IMR-90 (cell line): Measurements from ENCODE around the gene KRT80. TPM values are rescaled to one million over a fixed set of nuclear protein-coding genes. Genes with fewer than 3 reads are reported as not detected.

Source experiments
- ATAC-seq: fragments of 200-7000 bp; cut with Tn5 transposase; 2 replicates; pipeline ENCODE4 v1.9.1; 2020; ENCODE audit warnings: low read depth, mild to moderate bottlenecking, moderate library complexity
- BruUV-seq: library from RNA; stranded (reverse); fragments of 400-500 nt; replicated peaks from 2 replicates; lab custom pipeline; 2021; lab: Mats Ljungman, UMichigan
- CTCF ChIA-PET: fragments of 300-600 bp; formaldehyde crosslinking; extraction: SDS; loops from one replicate; lab custom pipeline; 2021; ENCODE audit warnings: antibody characterized with exemption; lab: Yijun Ruan, JAX
- POLR2A ChIA-PET: fragments of 300-600 bp; sonication (Branson Sonifier 250); formaldehyde crosslinking; loops from one replicate; lab custom pipeline; 2022; ENCODE audit warnings: antibody characterized with exemption; ENCODE audit not compliant: unreplicated experiment; lab: Charles Lee
- DNase-seq: peaks from one replicate; pipeline ENCODE4 v3.0.0; 2013
- H2AFZ ChIP-seq: replicated peaks from 2 replicates; pipeline ENCODE3; 2013; ENCODE audit warnings: low read length, mild to moderate bottlenecking; ENCODE audit not compliant: poor library complexity
- H2AK5ac ChIP-seq: 2 replicates; pipeline ENCODE4 v1.6.1; 2013; ENCODE audit warnings: low read depth, low read length, inconsistent platforms
- H2AK9ac ChIP-seq: replicated peaks from 2 replicates; pipeline ENCODE3; 2013; ENCODE audit warnings: mild to moderate bottlenecking, low read depth, low read length, moderate library complexity; ENCODE audit not compliant: poor library complexity
- H2BK120ac ChIP-seq: 2 replicates; pipeline ENCODE4 v1.6.1; 2013; ENCODE audit warnings: low read depth, low read length, inconsistent platforms
- H2BK15ac ChIP-seq: 3 replicates; pipeline ENCODE4 v1.6.1; 2013; ENCODE audit warnings: low read depth, low read length, inconsistent platforms
- H2BK20ac ChIP-seq: 2 replicates; pipeline ENCODE4 v1.6.1; 2013; ENCODE audit warnings: low read depth, mild to moderate bottlenecking, inconsistent platforms, low read length, moderate library complexity
- H2BK5ac ChIP-seq: 2 replicates; pipeline ENCODE4 v1.6.1; 2013; ENCODE audit warnings: mild to moderate bottlenecking, low read depth, low read length, inconsistent platforms; ENCODE audit not compliant: poor library complexity, severe bottlenecking
- H3K14ac ChIP-seq: replicated peaks from 2 replicates; pipeline ENCODE4 v1.6.1; 2013; ENCODE audit warnings: low read depth, low read length, inconsistent platforms
- H3K18ac ChIP-seq: 2 replicates; pipeline ENCODE4 v1.6.1; 2013; ENCODE audit warnings: low read depth, low read length, control low read depth
- H3K23ac ChIP-seq: 2 replicates; pipeline ENCODE4 v1.6.1; 2013; ENCODE audit warnings: low read depth, low read length, inconsistent platforms
- H3K27ac ChIP-seq: 2 replicates; pipeline ENCODE4 v1.5.1; 2013; ENCODE audit warnings: mild to moderate bottlenecking, control low read depth, low read length; ENCODE audit not compliant: insufficient read depth
- H3K27me3 ChIP-seq: 2 replicates; pipeline ENCODE4 v1.6.1; 2013; ENCODE audit warnings: low read length; ENCODE audit not compliant: control insufficient read depth, insufficient read depth
- H3K36me3 ChIP-seq: 2 replicates; pipeline ENCODE4 v1.6.1; 2013; ENCODE audit warnings: low read length, mixed read lengths; ENCODE audit not compliant: control insufficient read depth, insufficient read depth
- H3K4ac ChIP-seq: 2 replicates; pipeline ENCODE4 v1.6.1; 2013; ENCODE audit warnings: low read depth, low read length, inconsistent platforms
- H3K4me1 ChIP-seq: 2 replicates; pipeline ENCODE4 v1.6.1; 2013; ENCODE audit warnings: low read length, mixed read lengths; ENCODE audit not compliant: control insufficient read depth, insufficient read depth
- H3K4me2 ChIP-seq: 2 replicates; pipeline ENCODE4 v1.6.1; 2013; ENCODE audit warnings: low read depth, mild to moderate bottlenecking, control low read depth, low read length, moderate library complexity
- H3K4me3 ChIP-seq: 2 replicates; pipeline ENCODE4 v1.5.1; 2013; ENCODE audit warnings: low read depth, mild to moderate bottlenecking, control low read depth, low read length, moderate library complexity; ENCODE audit not compliant: insufficient read depth
- H3K56ac ChIP-seq: 2 replicates; pipeline ENCODE4 v1.6.1; 2013; ENCODE audit warnings: low read length, inconsistent platforms; ENCODE audit not compliant: insufficient read depth; ENCODE audit errors: extremely low read depth
- H3K79me1 ChIP-seq, 2 experiments: 2 replicates each; pipeline ENCODE4 v1.6.1; 2013; ENCODE audit warnings: low read length in 2 of 2, inconsistent platforms in 1 of 2, low read depth in 1 of 2
- H3K9ac ChIP-seq: 2 replicates; pipeline ENCODE4 v1.6.1; 2013; ENCODE audit warnings: low read depth, low read length, control low read depth
- H3K9me1 ChIP-seq: 2 replicates; pipeline ENCODE4 v1.6.1; 2013; ENCODE audit warnings: low read length, inconsistent platforms; ENCODE audit not compliant: insufficient read depth
- H3K9me3 ChIP-seq: 2 replicates; pipeline ENCODE4 v1.6.1; 2013; ENCODE audit warnings: low read length; ENCODE audit not compliant: control insufficient read depth, insufficient read depth
- H4K20me1 ChIP-seq: 2 replicates; pipeline ENCODE4 v1.6.1; 2013; ENCODE audit warnings: low read length, inconsistent platforms; ENCODE audit not compliant: insufficient read depth
- H4K5ac ChIP-seq: 2 replicates; pipeline ENCODE4 v1.6.1; 2013; ENCODE audit warnings: mild to moderate bottlenecking, low read depth, low read length, control low read depth
- H4K8ac ChIP-seq, 2 experiments: 2 replicates each; pipeline ENCODE4 v1.6.1; 2013; ENCODE audit warnings: low read depth in 2 of 2, low read length in 2 of 2, control low read depth in 1 of 2, inconsistent platforms in 1 of 2
- H4K91ac ChIP-seq: 2 replicates; pipeline ENCODE4 v1.6.1; 2013; ENCODE audit warnings: low read depth, low read length, inconsistent platforms; ENCODE audit not compliant: insufficient read depth
- CHD1 ChIP-seq: IDR thresholded peaks from 2 replicates; pipeline ENCODE4 v1.6.1; 2012; ENCODE audit warnings: low read depth, low read length, improper control_type of control experiment
- FOS ChIP-seq: fragments of 150-350 bp; IDR thresholded peaks from 2 replicates; pipeline ENCODE4 v1.6.1; 2016; ENCODE audit warnings: low read depth, low read length
- MAFK ChIP-seq: IDR thresholded peaks from 2 replicates; pipeline ENCODE4 v1.6.1; 2012; ENCODE audit warnings: low read depth, low read length, improper control_type of control experiment
- MAZ ChIP-seq: IDR thresholded peaks from 2 replicates; pipeline ENCODE4 v1.6.1; 2012; ENCODE audit warnings: low read depth, mild to moderate bottlenecking, low read length, improper control_type of control experiment, moderate library complexity, borderline replicate concordance
- POLR2A ChIP-seq: IDR thresholded peaks from 2 replicates; pipeline ENCODE4 v1.6.1; 2012; ENCODE audit warnings: mild to moderate bottlenecking, low read depth, low read length
- RAD21 ChIP-seq: IDR thresholded peaks from 2 replicates; pipeline ENCODE4 v1.6.1; 2012; ENCODE audit warnings: low read length, improper control_type of control experiment
- WGBS, 2 experiments: methylation state at CpG; one replicate each; pipeline versions ENCODE4 v1.1.5 to v1.1.7; 2013; ENCODE audit warnings: missing lambda C conversion rate in 2 of 2; ENCODE audit not compliant: insufficient read length in 1 of 2; ENCODE audit errors: extremely low coverage in 2 of 2; 5-methylcytosine and 5-hydroxymethylcytosine counted together
- dilution Hi-C: fragments of 300-500 bp; cut with HindIII; formaldehyde crosslinking; loops from one replicate; pipeline ENCODE4 v1.14.3; 2018; ENCODE audit warnings: low sequenced_read_pairs; ENCODE audit not compliant: unreplicated experiment
- in situ Hi-C: fragments of 300-500 bp; cut with MboI; formaldehyde crosslinking; loops from 3 replicates; pipeline ENCODE4 v1.14.3; 2019; ENCODE audit warnings: low sequenced_read_pairs, inconsistent platforms, mixed read lengths
- intact Hi-C: fragments of 100-400 bp; cut with micrococcal nuclease; formaldehyde crosslinking; loops from 2 replicates; pipeline ENCODE4 v1.10.0; 2022
- polyA plus RNA-seq, 3 experiments: library from polyadenylated mRNA; depleted of rRNA; stranded (reverse); fragments of >200 nt; gene quantifications; 2 replicates each; pipeline ENCODE4 v1.2.3, GENCODE V29; 2012; ENCODE audit warnings: low replicate concordance in 1 of 3
- total RNA-seq: library from RNA; depleted of rRNA; stranded (reverse); fragments of >200 nt; gene quantifications from 2 replicates; pipeline ENCODE4 v1.2.3, GENCODE V29; 2012
- TF ChIP-seq, protein P1 (sequence below): fragments of 150-350 bp; IDR thresholded peaks from 2 replicates; pipeline ENCODE4 v1.6.1; 2017; ENCODE audit warnings: mild to moderate bottlenecking, antibody characterized with exemption, low read length, low read depth

The KRT80 gene
- total and polyA plus RNA-seq, 2 of the 4 experiments (the other 2 are of a cell fraction): 0.54 to 3.4 TPM

DNA sequence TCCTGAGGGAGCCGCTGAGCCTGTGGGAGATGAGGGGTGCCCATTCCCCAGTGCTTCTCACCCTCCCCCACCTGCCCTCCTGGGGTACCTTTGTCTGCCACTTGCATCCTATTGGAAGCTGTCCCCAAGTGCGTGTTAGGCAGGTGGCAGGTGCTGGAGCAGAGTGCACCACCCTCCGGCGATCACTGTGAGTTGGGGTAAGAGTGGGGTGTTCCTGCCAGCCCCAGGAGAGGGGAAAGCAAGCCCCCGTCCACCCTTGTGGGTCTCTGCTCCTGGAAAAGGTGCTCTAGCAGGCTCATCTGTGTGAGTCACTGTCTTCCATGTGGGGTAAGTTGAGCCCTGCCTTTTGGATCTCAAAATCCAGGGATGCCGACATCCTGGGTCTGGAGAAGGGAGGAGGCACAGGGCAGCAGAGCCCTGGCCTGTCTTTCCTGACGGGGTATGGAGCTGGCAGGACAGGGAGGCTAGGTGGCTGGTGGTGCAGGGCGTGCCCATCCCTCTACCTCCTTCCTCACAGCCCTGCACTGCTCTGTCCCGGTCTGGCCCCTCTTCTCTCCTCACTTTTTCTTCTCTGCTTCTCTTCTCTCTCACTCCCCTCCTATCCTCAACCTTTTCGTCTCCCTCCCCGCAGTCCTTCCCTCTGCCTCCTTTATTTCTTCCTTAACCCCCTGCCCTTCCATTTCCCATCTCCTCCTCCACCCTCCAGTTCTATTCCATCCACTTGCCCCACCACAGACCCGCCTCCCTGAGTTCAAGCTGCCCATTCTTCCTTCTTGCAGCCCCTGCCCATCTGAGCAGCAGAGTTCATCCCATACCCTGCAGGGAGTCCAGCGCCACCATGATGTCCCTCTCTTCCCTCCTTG is 21.1 kb upstream of the KRT80 start:
- H3K27ac ChIP-seq: no peak overlapping the region
- H3K9me1 ChIP-seq: peaks cover 21% of the 10 kb centered on the region

More for the DNA sequence above, 21.1 kb upstream of the KRT80 start:
- Histone ChIP-seq H3K18ac (no peak overlapping the region), H4K5ac (no peak overlapping the region), H3K4me2 (no peak overlapping the region), H3K56ac (no peak overlapping the region), H3K36me3 (no peaks in the 10 kb centered on the region), H2AK5ac (peak overlapping the region; percentile 79), H2BK120ac (peak overlapping the region; percentile 52; the same call in 1 of the 2 replicates), H3K4ac (peak overlapping the region; percentile 39; the same call in 1 of the 2 replicates), H2BK20ac (0 out of 2 replicates have a peak overlapping the region, but pooled peaks have one; percentile 15), H3K23ac (no peak overlapping the region), H2BK15ac (peak overlapping the region; percentile 5; the same call in 1 of the 3 replicates), H2AK9ac (peak overlapping the region; percentile 78), H3K14ac (no peak overlapping the region), H4K8ac (no peak overlapping the region), H3K9me3 (no peaks in the 10 kb centered on the region), H2BK5ac (no peak overlapping the region), H4K91ac (peak overlapping the region; percentile 30), H2AFZ (peak overlapping the region; percentile 78), H3K4me3 (no peak overlapping the region), H3K9ac (no peak overlapping the region), H3K27me3 (no peaks in the 10 kb centered on the region), H3K4me1 (peaks cover 9% of the 10 kb centered on the region), H4K20me1 (no peaks in the 10 kb centered on the region), H3K79me1 (no peaks in the 10 kb centered on the region)
- dilution Hi-C loops: no loop called here
- intact Hi-C loops: loop anchor here (2.0 to 10.0 kb wide), 4 partner anchors 56 to 662 kb away; no protein-coding TSS in a partner anchor
- ChIA-PET POLR2A (no interaction called here), CTCF (interaction anchor here (0.7 to 1.9 kb wide), 11 partner anchors 11 to 66 kb away, joined by 3 to 9 read pairs (median 5); partner anchors contain the start of gene KRT80)
- ATAC-seq: no peak
- WGBS, 2 experiments: 67 to 100% methylated on average over 2 to 4 of the region's 13 CpGs
- TF ChIP-seq FOS (no peak), CHD1 (no peak), MAFK (no peak), MAZ (no peak), POLR2A (no peak), RAD21 (no peak)
- TF ChIP-seq, protein P1, sequence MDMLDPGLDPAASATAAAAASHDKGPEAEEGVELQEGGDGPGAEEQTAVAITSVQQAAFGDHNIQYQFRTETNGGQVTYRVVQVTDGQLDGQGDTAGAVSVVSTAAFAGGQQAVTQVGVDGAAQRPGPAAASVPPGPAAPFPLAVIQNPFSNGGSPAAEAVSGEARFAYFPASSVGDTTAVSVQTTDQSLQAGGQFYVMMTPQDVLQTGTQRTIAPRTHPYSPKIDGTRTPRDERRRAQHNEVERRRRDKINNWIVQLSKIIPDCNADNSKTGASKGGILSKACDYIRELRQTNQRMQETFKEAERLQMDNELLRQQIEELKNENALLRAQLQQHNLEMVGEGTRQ: no peak
- no TSS peak for BruUV-seq
- DNase-seq: no peak
- in situ Hi-C loops: no loop called here
